Stimulated activated CD4-positive, alpha-beta T cell treated with anti-CD3 and anti-CD28 coated beads, Interleukin-12 subunit alpha, Interleukin-12 subunit beta, amount 100 ng/mL, for 48 hours (primary cell): ENCODE results near the gene KAZN.
A peak's percentile ranks its signal among the peaks of the same experiment; 100 is the strongest.
"Not testable (repeated sequence)": the region's sequence is repeated elsewhere in the genome, so short reads cannot be mapped to it uniquely, and the experiment has no call there.

ENCODE experiments used
- DNase-seq, 3 donors: peaks; one replicate each; pipeline ENCODE4 v3.0.0-alpha.2; 2020; ENCODE audit warnings: low read depth in 2 of 3, low spot score in 1 of 3

The KAZN gene

GRCh38 chr1:15039017-15039648 is 440.6 kb downstream of the KAZN start:
- no peak for DNase-seq

- DNase-seq: no peak
Observed at GRCh38 chr1:15039901-15040300, 441.4 kb downstream of the KAZN start.

- DNase-seq: not testable (repeated sequence)
Observed at GRCh38 chr1:15040685-15041084, 442.2 kb downstream of the KAZN start.

GRCh38 chr1:15042866-15043265 is 444.4 kb downstream of the KAZN start:
- no peak for DNase-seq

- DNase-seq: no peak
Observed at GRCh38 chr1:15043934-15044333, 445.4 kb downstream of the KAZN start.

GRCh38 chr1:15045123-15045522 is 446.6 kb downstream of the KAZN start:
- DNase-seq: no peak

GRCh38 chr1:15046487-15047165 is 448.1 kb downstream of the KAZN start:
- peak; percentile 31 to 61 (median 44) for DNase-seq

- no peak for DNase-seq
Observed at GRCh38 chr1:15047237-15047636, 448.8 kb downstream of the KAZN start.

GRCh38 chr1:15048437-15048980 is 450.0 kb downstream of the KAZN start:
- no peak for DNase-seq

- DNase-seq: no peak
Observed at GRCh38 chr1:15049067-15049466, 450.6 kb downstream of the KAZN start.

- DNase-seq: no peak
Observed at GRCh38 chr1:15051882-15052528, 453.5 kb downstream of the KAZN start.

GRCh38 chr1:15053153-15053552 is 454.7 kb downstream of the KAZN start:
- no peak for DNase-seq

GRCh38 chr1:15055736-15056415 is 457.4 kb downstream of the KAZN start:
- no peak for DNase-seq

GRCh38 chr1:15056515-15057285 is 458.2 kb downstream of the KAZN start:
- DNase-seq: no peak

GRCh38 chr1:15057834-15058233 is 459.3 kb downstream of the KAZN start:
- DNase-seq: no peak

GRCh38 chr1:15058261-15058660 is 459.8 kb downstream of the KAZN start:
- DNase-seq: no peak

GRCh38 chr1:15060104-15060503 is 461.6 kb downstream of the KAZN start:
- DNase-seq: no peak

- peak in 1 of 3 donors; percentile 29 for DNase-seq
Observed at GRCh38 chr1:15062479-15063099, 464.1 kb downstream of the KAZN start.

- DNase-seq: no peak
Observed at GRCh38 chr1:15063346-15063745, 464.9 kb downstream of the KAZN start.

- DNase-seq: no peak
Observed at GRCh38 chr1:15063783-15064182, 465.3 kb downstream of the KAZN start.
